SK-N-SH (cell line): Measurements from ENCODE around the gene RAD23A. TPM values are rescaled to one million over a fixed set of nuclear protein-coding genes. Genes with fewer than 3 reads are reported as not detected.
"Not testable (repeated sequence)": the region's sequence is repeated elsewhere in the genome, so short reads cannot be mapped to it uniquely, and the experiment has no call there.

Experiments
- CTCF ChIA-PET: fragments of 300-600, 350-600 bp; formaldehyde crosslinking; extraction: SDS; loops from one replicate; lab custom pipeline; 2021; lab: Yijun Ruan, JAX
- POLR2A ChIA-PET: fragments of 350-600 bp; sonication (Branson Sonifier 250); formaldehyde crosslinking; extraction: SDS; loops from one replicate; lab custom pipeline; 2020; ENCODE audit warnings: antibody characterized with exemption, inconsistent platforms; lab: Yijun Ruan, JAX
- DNase-seq: peaks from one replicate; pipeline ENCODE4 v3.0.0; 2012
- H2AFZ ChIP-seq: fragments of 200-600 bp; sonication (generic); 2 replicates; pipeline ENCODE4 v1.8.1; 2016; ENCODE audit warnings: antibody characterized with exemption, mild to moderate bottlenecking, low read depth
- H3F3A ChIP-seq: fragments of 200-600 bp; sonication (generic); replicated peaks from 2 replicates; pipeline ENCODE3; 2016; ENCODE audit warnings: antibody characterized with exemption, mild to moderate bottlenecking; ENCODE audit not compliant: insufficient read depth
- H3K27ac ChIP-seq, 2 experiments: fragments of 200-500 bp in 1 of 2; fragments of 200-600 bp in 1 of 2; sonication (Bioruptor generic) in 1 of 2; sonication (generic), shearing (Covaris generic) in 1 of 2; 2 replicates each; pipeline versions ENCODE4 v1.5.1 to v1.6.1; 2014 to 2016; ENCODE audit warnings: low read depth in 2 of 2, inconsistent platforms in 1 of 2, low read length in 1 of 2, mild to moderate bottlenecking in 1 of 2, mixed read lengths in 1 of 2
- H3K27me3 ChIP-seq: fragments of 200-600 bp; sonication (generic), shearing (Covaris generic); 2 replicates; pipeline ENCODE4 v1.6.1; 2016; ENCODE audit warnings: mixed run types; ENCODE audit not compliant: insufficient read depth
- H3K36me3 ChIP-seq, 2 experiments: fragments of 200-500 bp in 1 of 2; fragments of 200-600 bp in 1 of 2; sonication (Bioruptor generic) in 1 of 2; sonication (generic) in 1 of 2; replicated peaks in 1 of 2; 2 replicates each; pipeline versions ENCODE3 to v1.5.1; 2014 to 2016; ENCODE audit warnings: low read length in 1 of 2, mild to moderate bottlenecking in 1 of 2; ENCODE audit not compliant: insufficient read depth in 2 of 2, control insufficient read depth in 1 of 2
- H3K4me1 ChIP-seq, 2 experiments: fragments of 200-500 bp in 1 of 2; fragments of 200-600 bp in 1 of 2; sonication (Bioruptor generic) in 1 of 2; sonication (generic), shearing (Covaris generic) in 1 of 2; 2 replicates each; pipeline versions ENCODE4 v1.5.1 to v1.6.1; 2014 to 2016; ENCODE audit warnings: low read depth in 1 of 2, low read length in 1 of 2, mixed run types in 1 of 2; ENCODE audit not compliant: insufficient read depth in 2 of 2, control insufficient read depth in 1 of 2
- H3K4me2 ChIP-seq: fragments of 200-600 bp; sonication (generic), shearing (Covaris generic); 2 replicates; pipeline ENCODE4 v1.6.1; 2017; ENCODE audit warnings: mixed run types
- H3K4me3 ChIP-seq, 2 experiments: fragments of 200-500 bp in 1 of 2; fragments of 200-600 bp in 1 of 2; sonication (Bioruptor generic) in 1 of 2; sonication (generic), shearing (Covaris generic) in 1 of 2; 2 replicates each; pipeline versions ENCODE4 v1.5.1 to v1.8.1; 2014 to 2016; ENCODE audit warnings: low read depth in 2 of 2, inconsistent platforms in 1 of 2, low read length in 1 of 2, mild to moderate bottlenecking in 1 of 2, mixed read lengths in 1 of 2, moderate library complexity in 1 of 2
- H3K79me2 ChIP-seq: fragments of 200-600 bp; sonication (generic); 2 replicates; pipeline ENCODE4 v1.8.1; 2017; ENCODE audit warnings: mild to moderate bottlenecking; ENCODE audit not compliant: insufficient read depth
- H3K9ac ChIP-seq: fragments of 200-600 bp; sonication (generic); 2 replicates; pipeline ENCODE4 v1.6.1; 2017; ENCODE audit warnings: mixed run types
- H3K9me2 ChIP-seq: fragments of 200-600 bp; sonication (generic); 2 replicates; pipeline ENCODE4 v1.6.1; 2017; ENCODE audit warnings: mixed run types
- H3K9me3 ChIP-seq: fragments of 200-600 bp; sonication (generic); 2 replicates; pipeline ENCODE4 v1.6.1; 2017; ENCODE audit warnings: mixed run types, mild to moderate bottlenecking, moderate library complexity
- H4K20me1 ChIP-seq: fragments of 200-600 bp; sonication (generic); 2 replicates; pipeline ENCODE4 v1.6.1; 2017; ENCODE audit warnings: mild to moderate bottlenecking, mixed run types; ENCODE audit not compliant: insufficient read depth
- CHD2 ChIP-seq: fragments of 150-350 bp; IDR thresholded peaks from 2 replicates; pipeline ENCODE4 v1.6.1; 2018; ENCODE audit warnings: low read length; ENCODE audit not compliant: partially characterized antibody
- ELF1 ChIP-seq: IDR thresholded peaks from 2 replicates; pipeline ENCODE4 v1.4.0; 2012
- EP300 ChIP-seq, 2 experiments: IDR thresholded peaks; 2 replicates each; pipeline versions ENCODE4 v1.4.0 to v1.6.1; 2012; ENCODE audit warnings: borderline replicate concordance in 1 of 2, low read depth in 1 of 2, low read length in 1 of 2
- MAX ChIP-seq: IDR thresholded peaks from 2 replicates; pipeline ENCODE4 v1.4.0; 2012; ENCODE audit warnings: low read depth
- MXI1 ChIP-seq: IDR thresholded peaks from 2 replicates; pipeline ENCODE4 v1.6.1; 2012; ENCODE audit warnings: mild to moderate bottlenecking, low read depth, low read length, improper control_type of control experiment
- NRF1 ChIP-seq: IDR thresholded peaks from 2 replicates; pipeline ENCODE4 v1.6.1; 2012; ENCODE audit warnings: low read depth, mild to moderate bottlenecking, low read length
- RCOR1 ChIP-seq: fragments of 150-350 bp; IDR thresholded peaks from 2 replicates; pipeline ENCODE4 v1.6.1; 2017; ENCODE audit warnings: antibody characterized with exemption, low read length
- RFX5 ChIP-seq: IDR thresholded peaks from 2 replicates; pipeline ENCODE4 v1.6.1; 2012; ENCODE audit warnings: mild to moderate bottlenecking, improper control_type of control experiment, low read length
- TAF1 ChIP-seq: IDR thresholded peaks from 2 replicates; pipeline ENCODE4 v1.6.1; 2012; ENCODE audit warnings: low read depth, mild to moderate bottlenecking, low read length, moderate library complexity, borderline replicate concordance
- TEAD4 ChIP-seq: IDR thresholded peaks from 2 replicates; pipeline ENCODE4 v1.4.0; 2012; ENCODE audit warnings: mild to moderate bottlenecking, borderline replicate concordance; ENCODE audit not compliant: insufficient read depth
- WGBS: methylation state at CpG from one replicate; pipeline ENCODE4 v1.1.6; 2017; ENCODE audit warnings: low lambda C conversion rate; 5-methylcytosine and 5-hydroxymethylcytosine counted together
- polyA plus RNA-seq, 3 experiments: library from polyadenylated mRNA; depleted of rRNA; stranded (reverse); fragments of >200 nt; gene quantifications; 2 replicates each; pipeline ENCODE4 v1.2.3, GENCODE V29; 2012
- TF ChIP-seq, protein P1 (sequence below): fragments of 150-350 bp; IDR thresholded peaks from 2 replicates; pipeline ENCODE4 v1.6.1; 2017; ENCODE audit warnings: antibody characterized with exemption, low read length, low read depth, borderline replicate concordance

RAD23A gene
- polyA plus RNA-seq, 1 of the 3 experiments (the other 2 are of a cell fraction): 116 TPM

- H4K20me1 ChIP-seq: no peaks in the 10 kb centered on the region
- H3K27me3 ChIP-seq: no peaks in the 10 kb centered on the region
- no peak overlapping the region for H3K4me2 ChIP-seq
- H3K4me3 ChIP-seq: no peak overlapping the region
- H3K27ac ChIP-seq: peak overlapping the region in 1 of 2 experiments; percentile 92; a peak in 2 of 4 replicates
- CTCF ChIA-PET: interaction anchor here (0.6 to 24.6 kb wide), 14 partner anchors 9 to 177 kb away, joined by 3 to 603 read pairs (median 4); partner anchors contain the start of genes DAND5, IER2 and STX10
- peaks cover 3% of the 10 kb centered on the region for H3F3A ChIP-seq
- DNase-seq: peak; percentile 87
- no peaks in the 10 kb centered on the region for H3K9me2 ChIP-seq
- H3K79me2 ChIP-seq: no peaks in the 10 kb centered on the region
- H3K9ac ChIP-seq: no peak overlapping the region
- H2AFZ ChIP-seq: no peak overlapping the region
- H3K36me3 ChIP-seq: no peaks in the 10 kb centered on the region
- POLR2A ChIA-PET: interaction anchor here (1.0 to 2.5 kb wide), 8 partner anchors 10 to 188 kb away, joined by 3 to 17 read pairs (median 5); partner anchors contain the start of gene CALR
- 20% methylated on average over 1 of the region's 17 CpGs for WGBS
- H3K9me3 ChIP-seq: no peaks in the 10 kb centered on the region
- TF ChIP-seq RFX5 (0 out of 2 replicates have a peak, but pooled peaks have one; percentile 29), TAF1 (no peak), TEAD4 (no peak), MXI1 (peak; percentile 46; the same call in 1 of the 2 replicates), MAX (no peak), CHD2 (peak; percentile 94), RCOR1 (peak; percentile 73), ELF1 (no peak), NRF1 (no peak), EP300 (IDR thresholded peaks at IDR 0.05; ENCODE audit: borderline replicate concordance in 1 of 2, low read depth in 1 of 2, low read length in 1 of 2) (peak in 1 of 2 experiments; percentile 89; a peak in 2 of 4 replicates)
- TF ChIP-seq, protein P1, sequence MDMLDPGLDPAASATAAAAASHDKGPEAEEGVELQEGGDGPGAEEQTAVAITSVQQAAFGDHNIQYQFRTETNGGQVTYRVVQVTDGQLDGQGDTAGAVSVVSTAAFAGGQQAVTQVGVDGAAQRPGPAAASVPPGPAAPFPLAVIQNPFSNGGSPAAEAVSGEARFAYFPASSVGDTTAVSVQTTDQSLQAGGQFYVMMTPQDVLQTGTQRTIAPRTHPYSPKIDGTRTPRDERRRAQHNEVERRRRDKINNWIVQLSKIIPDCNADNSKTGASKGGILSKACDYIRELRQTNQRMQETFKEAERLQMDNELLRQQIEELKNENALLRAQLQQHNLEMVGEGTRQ: no peak
- H3K4me1 ChIP-seq: peaks cover 0 to 21% of the 10 kb centered on the region in 2 experiments; a peak in 1 of 4 replicates
Observed at GRCh38 chr19:12975221-12975741, 29.6 kb downstream of the RAD23A start.

DNA sequence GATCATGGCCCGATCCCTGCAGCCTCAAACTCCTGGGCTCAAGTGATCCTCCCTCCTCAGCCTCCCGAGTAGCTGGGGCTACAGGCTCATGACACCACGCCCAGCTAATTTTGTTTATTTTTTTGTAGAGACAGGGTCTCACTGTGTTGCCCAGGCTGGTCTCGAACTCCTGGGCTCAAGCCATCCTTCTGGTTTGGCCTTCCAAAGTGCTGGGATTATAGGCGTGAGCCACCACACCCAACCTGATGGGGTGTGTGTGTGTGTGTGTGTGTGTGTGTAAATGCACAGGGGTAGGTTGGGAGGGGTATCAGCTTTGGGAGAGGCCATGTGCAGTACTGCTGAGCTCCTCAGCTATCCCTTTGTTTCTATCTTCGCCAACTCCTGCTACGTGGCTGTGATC, 30.4 kb downstream of the RAD23A start:
- DNase-seq, H3K4me2 ChIP-seq, H3K9me3 ChIP-seq, H3K9me2 ChIP-seq, H3K27me3 ChIP-seq, H4K20me1 ChIP-seq, H2AFZ ChIP-seq, H3F3A ChIP-seq, H3K9ac ChIP-seq, H3K4me3 ChIP-seq, H3K79me2 ChIP-seq, H3K36me3 ChIP-seq: not testable (repeated sequence)
- WGBS: 88% methylated on average over 7 of the region's 7 CpGs
- H3K4me1 ChIP-seq: peaks cover 0 to 21% of the 10 kb centered on the region in 2 experiments; a peak in 1 of 4 replicates
- CTCF ChIA-PET: interaction anchor here (0.7 to 24.6 kb wide), 14 partner anchors 9 to 176 kb away, joined by 3 to 603 read pairs (median 9); partner anchors contain the start of gene DAND5
- POLR2A ChIA-PET: interaction anchor here (0.6 to 2.9 kb wide), 10 partner anchors 11 to 750 kb away, joined by 3 to 17 read pairs (median 5); partner anchors contain the start of gene CALR
- H3K27ac ChIP-seq: peak overlapping the region in 1 of 2 experiments; percentile 92; a peak in 2 of 4 replicates
